ENCODE results near the gene BCL2. TPM values are rescaled to one million over a fixed set of nuclear protein-coding genes. Genes with fewer than 3 reads are reported as not detected.

BCL2 gene
- total RNA-seq, 1 experiment from 2014 or later = 1.5 TPM

- ATAC-seq (no peak), DNase-seq (no peak)
- Histone ChIP-seq H3K4me1 (ENCODE audit: insufficient read depth, low read length) (no peaks in the 10 kb centered on the region), H3K4me3 (ENCODE audit: low read length) (no peak overlapping the region), H4K20me1 (ENCODE audit: low read length) (no peaks in the 10 kb centered on the region), H3K79me2 (ENCODE audit: low read length) (no peaks in the 10 kb centered on the region), H3F3A (ENCODE audit: low read length, unreplicated experiment) (no peaks in the 10 kb centered on the region), H3K9me2 (replicated peaks; ENCODE audit: low read length) (no peaks in the 10 kb centered on the region), H3K36me3 (ENCODE audit: low read depth, low read length) (no peaks in the 10 kb centered on the region), H3K9ac (ENCODE audit: low read length) (no peak overlapping the region), H3K27me3 (ENCODE audit: low read length) (peaks cover 28% of the 10 kb centered on the region; the same call in 1 of the 2 replicates), H2AFZ (ENCODE audit: low read length) (no peak overlapping the region), H3K9me3 (ENCODE audit: low read length) (no peaks in the 10 kb centered on the region), H3K4me2 (ENCODE audit: low read length) (no peak overlapping the region), H3K27ac (ENCODE audit: low read length) (no peak overlapping the region)
- ChIA-PET CTCF (no interaction called here), POLR2A (ENCODE audit: unreplicated experiment) (no interaction called here)
- no peak for TF ChIP-seq CTCF (conservative IDR thresholded peaks at IDR 0.05; ENCODE audit: low read depth, low read length)
- TF ChIP-seq EZH2 (IDR thresholded peaks at IDR 0.05; ENCODE audit: low read length, unreplicated experiment) = no peak
- no peak for TF ChIP-seq EZH2phosphoT487 (IDR thresholded peaks at IDR 0.05; ENCODE audit: borderline replicate concordance, low read length)
- intact Hi-C loops (cut with micrococcal nuclease) = no loop called here
- no TSS peak for BruUV-seq (replicated peaks)
Observed at GRCh38 chr18:63284173-63284799, 35.3 kb downstream of the BCL2 start.

GRCh38 chr18:63283305-63284094 is 36.1 kb downstream of the BCL2 start:
- TF ChIP-seq EZH2phosphoT487 (IDR thresholded peaks at IDR 0.05; ENCODE audit: borderline replicate concordance, low read length) = no peak
- no peak for TF ChIP-seq CTCF (conservative IDR thresholded peaks at IDR 0.05; ENCODE audit: low read depth, low read length)
- no peak for TF ChIP-seq EZH2 (IDR thresholded peaks at IDR 0.05; ENCODE audit: low read length, unreplicated experiment)
- no peaks in the 10 kb centered on the region for H3K9me2 ChIP-seq (replicated peaks; ENCODE audit: low read length)
- H3K9ac ChIP-seq (ENCODE audit: low read length) = no peak overlapping the region

GRCh38 chr18:63282793-63283192 is 36.8 kb downstream of the BCL2 start:
- Histone ChIP-seq H3K79me2 (ENCODE audit: low read length) (no peaks in the 10 kb centered on the region), H3K36me3 (ENCODE audit: low read depth, low read length) (no peaks in the 10 kb centered on the region), H3K4me1 (ENCODE audit: insufficient read depth, low read length) (no peaks in the 10 kb centered on the region), H2AFZ (ENCODE audit: low read length) (no peak overlapping the region), H3K4me3 (ENCODE audit: low read length) (no peak overlapping the region), H4K20me1 (ENCODE audit: low read length) (no peaks in the 10 kb centered on the region), H3K9me3 (ENCODE audit: low read length) (no peaks in the 10 kb centered on the region), H3K4me2 (ENCODE audit: low read length) (no peak overlapping the region), H3K27ac (ENCODE audit: low read length) (no peak overlapping the region), H3F3A (ENCODE audit: low read length, unreplicated experiment) (no peaks in the 10 kb centered on the region), H3K27me3 (ENCODE audit: low read length) (peaks cover 28% of the 10 kb centered on the region; the same call in 1 of the 2 replicates), H3K9ac (ENCODE audit: low read length) (no peak overlapping the region), H3K9me2 (replicated peaks; ENCODE audit: low read length) (no peaks in the 10 kb centered on the region)
- BruUV-seq (replicated peaks) = no TSS peak
- no peak for ATAC-seq
- intact Hi-C loops (cut with micrococcal nuclease) = no loop called here
- POLR2A ChIA-PET (ENCODE audit: unreplicated experiment) = no interaction called here
- TF ChIP-seq EZH2phosphoT487 (IDR thresholded peaks at IDR 0.05; ENCODE audit: borderline replicate concordance, low read length) = no peak
- TF ChIP-seq CTCF (conservative IDR thresholded peaks at IDR 0.05; ENCODE audit: low read depth, low read length) = no peak
- TF ChIP-seq EZH2 (IDR thresholded peaks at IDR 0.05; ENCODE audit: low read length, unreplicated experiment) = no peak
- no peak for DNase-seq
- CTCF ChIA-PET = no interaction called here

More at GRCh38 chr18:63283305-63284094, 36.1 kb downstream of the BCL2 start:
- Histone ChIP-seq H4K20me1 (ENCODE audit: low read length) (no peaks in the 10 kb centered on the region), H3K79me2 (ENCODE audit: low read length) (no peaks in the 10 kb centered on the region), H3K27ac (ENCODE audit: low read length) (no peak overlapping the region), H3K4me1 (ENCODE audit: insufficient read depth, low read length) (no peaks in the 10 kb centered on the region), H3K36me3 (ENCODE audit: low read depth, low read length) (no peaks in the 10 kb centered on the region), H3K9me3 (ENCODE audit: low read length) (no peaks in the 10 kb centered on the region), H3K27me3 (ENCODE audit: low read length) (peaks cover 28% of the 10 kb centered on the region; the same call in 1 of the 2 replicates), H3K4me3 (ENCODE audit: low read length) (no peak overlapping the region), H3K4me2 (ENCODE audit: low read length) (no peak overlapping the region), H3F3A (ENCODE audit: low read length, unreplicated experiment) (no peaks in the 10 kb centered on the region), H2AFZ (ENCODE audit: low read length) (no peak overlapping the region)
- no peak for DNase-seq
- no TSS peak for BruUV-seq (replicated peaks)
- intact Hi-C loops (cut with micrococcal nuclease) = no loop called here
- POLR2A ChIA-PET (ENCODE audit: unreplicated experiment) = no interaction called here
- CTCF ChIA-PET = no interaction called here
- ATAC-seq = no peak
